OCI-LY7 (cell line): Measurements from ENCODE around the gene FOXE3. TPM values are rescaled to one million over a fixed set of nuclear protein-coding genes. Genes with fewer than 3 reads are reported as not detected.

Experiments
- BruUV-seq: library from RNA; stranded (reverse); fragments of 400-500 nt; replicated peaks from 2 replicates; lab custom pipeline; 2021; lab: Mats Ljungman, UMichigan
- CTCF ChIA-PET: fragments of 300-600 bp; sonication (Branson Sonifier 250); formaldehyde crosslinking; loops from one replicate; lab custom pipeline; 2022; ENCODE audit warnings: antibody characterized with exemption; ENCODE audit not compliant: unreplicated experiment; lab: Charles Lee
- POLR2A ChIA-PET: fragments of 300-600 bp; sonication (Branson Sonifier 250); formaldehyde crosslinking; loops from one replicate; lab custom pipeline; 2022; ENCODE audit warnings: antibody characterized with exemption; lab: Charles Lee
- DNase-seq: peaks from one replicate; pipeline ENCODE4 v3.0.0-alpha.2; 2015; ENCODE audit warnings: low spot score
- H2AFZ ChIP-seq: fragments of 200-600 bp; sonication (generic), shearing (Covaris generic); 2 replicates; pipeline ENCODE4 v1.6.1; 2014; ENCODE audit warnings: mild to moderate bottlenecking, antibody characterized with exemption, low read length, moderate library complexity
- H3K27ac ChIP-seq: fragments of 200-600 bp; sonication (generic); 2 replicates; pipeline ENCODE4 v1.5.1; 2014; ENCODE audit warnings: mixed run types, low read depth, mild to moderate bottlenecking, moderate library complexity, low read length, inconsistent platforms; ENCODE audit not compliant: poor library complexity, severe bottlenecking
- H3K36me3 ChIP-seq: fragments of 200-600 bp; sonication (generic); 2 replicates; pipeline ENCODE4 v1.6.1; 2014; ENCODE audit warnings: mild to moderate bottlenecking, antibody characterized with exemption, low read length, moderate library complexity, mixed read lengths; ENCODE audit not compliant: insufficient read depth
- H3K4me1 ChIP-seq: fragments of 200-600 bp; sonication (generic); 2 replicates; pipeline ENCODE4 v1.5.1; 2014; ENCODE audit warnings: mild to moderate bottlenecking, low read length; ENCODE audit not compliant: insufficient read depth, poor library complexity, severe bottlenecking
- H3K4me2 ChIP-seq: fragments of 200-600 bp; sonication (generic); 2 replicates; pipeline ENCODE4 v1.6.1; 2014; ENCODE audit warnings: mild to moderate bottlenecking, low read length
- H3K4me3 ChIP-seq: fragments of 200-600 bp; sonication (generic); 2 replicates; pipeline ENCODE4 v1.5.1; 2014; ENCODE audit warnings: mild to moderate bottlenecking, low read depth, low read length; ENCODE audit not compliant: poor library complexity, severe bottlenecking
- H3K79me2 ChIP-seq: fragments of 200-600 bp; sonication (generic); 2 replicates; pipeline ENCODE4 v1.6.1; 2016; ENCODE audit warnings: low read depth, mild to moderate bottlenecking, low read length, moderate library complexity, mixed read lengths; ENCODE audit not compliant: insufficient read depth
- H3K9me2 ChIP-seq: fragments of 200-600 bp; sonication (generic); 2 replicates; pipeline ENCODE4 v1.6.1; 2016; ENCODE audit warnings: mild to moderate bottlenecking, low read length, mixed read lengths; ENCODE audit not compliant: insufficient read depth
- H3K9me3 ChIP-seq: fragments of 200-600 bp; sonication (generic); 2 replicates; pipeline ENCODE4 v1.6.1; 2014; ENCODE audit warnings: mild to moderate bottlenecking, mixed run types, low read length, mixed read lengths
- H4K20me1 ChIP-seq: fragments of 200-600 bp; sonication (generic); 2 replicates; pipeline ENCODE4 v1.6.1; 2014; ENCODE audit warnings: mild to moderate bottlenecking, antibody characterized with exemption, low read length, moderate library complexity, mixed read lengths; ENCODE audit not compliant: insufficient read depth
- EZH2phosphoT487 ChIP-seq: fragments of 200-600 bp; sonication (generic); IDR thresholded peaks from 2 replicates; pipeline ENCODE4 v1.6.1; 2018; ENCODE audit warnings: low read depth, borderline replicate concordance, mild to moderate bottlenecking, mixed run types, antibody characterized with exemption, low read length, moderate library complexity, mixed read lengths
- intact Hi-C: fragments of 100-400 bp; cut with micrococcal nuclease; formaldehyde crosslinking; loops from one replicate; pipeline ENCODE4 v1.10.0; 2022; ENCODE audit not compliant: unreplicated experiment
- total RNA-seq, 2 experiments: library from RNA; depleted of rRNA in 1 of 2; stranded (reverse); fragments of >200 nt in 1 of 2; shearing (Covaris generic) in 1 of 2; gene quantifications; 2 replicates each; pipeline ENCODE4 v1.2.3, GENCODE V29; 2014 to 2022
- TF ChIP-seq, protein P1 (sequence below): fragments of 200-600 bp; sonication (generic); conservative IDR thresholded peaks from 2 replicates; pipeline ENCODE4 v1.5.1; 2014; ENCODE audit warnings: mild to moderate bottlenecking, antibody characterized with exemption, low read length, moderate library complexity, mixed read lengths

The FOXE3 gene
- total RNA-seq, 2 experiments from 2014 or later = not detected

DNA sequence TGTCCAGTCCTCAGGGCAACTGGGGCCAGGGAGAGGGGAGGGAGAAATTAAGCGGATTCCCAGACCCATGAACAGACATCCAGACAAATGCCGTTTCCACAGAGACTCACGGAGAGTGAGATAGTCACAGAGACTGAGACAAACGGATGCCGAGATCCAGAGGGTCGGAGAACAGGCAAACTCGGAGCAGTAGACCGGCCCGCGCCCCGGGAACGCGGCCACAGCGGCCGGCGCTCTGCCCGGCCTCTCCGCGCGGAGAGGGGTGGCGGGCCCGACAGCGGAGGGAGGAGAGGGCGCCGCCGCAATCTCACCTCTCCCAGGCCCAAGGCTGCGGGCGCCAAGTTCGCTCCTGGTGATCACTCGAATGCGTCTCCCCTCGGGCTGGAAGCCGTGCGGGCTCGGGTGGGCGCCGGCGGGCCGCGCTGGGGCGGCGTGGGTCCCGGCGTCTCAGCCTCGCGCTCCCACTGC is 20.9 kb downstream of the FOXE3 start:
- DNase-seq = peak; percentile 47
- no TSS peak for BruUV-seq
- H3K36me3 ChIP-seq = peaks cover 35% of the 10 kb centered on the region
- H3K9me2 ChIP-seq = no peaks in the 10 kb centered on the region
- H4K20me1 ChIP-seq = peaks cover 7% of the 10 kb centered on the region; the same call in 1 of the 2 replicates
- H3K9me3 ChIP-seq = no peaks in the 10 kb centered on the region
- CTCF ChIA-PET = interaction anchor here (0.6 to 2.1 kb wide), 10 partner anchors 25 to 289 kb away, joined by 3 to 13 read pairs (median 4); no protein-coding TSS in a partner anchor
- intact Hi-C loops = loop anchor here (1.0 to 5.0 kb wide), 6 partner anchors 48 to 290 kb away; partner anchors contain the start of gene STIL
- peaks cover 17% of the 10 kb centered on the region for H3K4me1 ChIP-seq
- peaks cover 13% of the 10 kb centered on the region; the same call in 1 of the 2 replicates for H3K79me2 ChIP-seq
- POLR2A ChIA-PET = interaction anchor here (0.6 to 1.6 kb wide), 6 partner anchors 23 to 51 kb away, joined by 3 to 8 read pairs (median 4); no protein-coding TSS in a partner anchor
- peak overlapping the region; percentile 83 for H2AFZ ChIP-seq
- TF ChIP-seq, protein P1, sequence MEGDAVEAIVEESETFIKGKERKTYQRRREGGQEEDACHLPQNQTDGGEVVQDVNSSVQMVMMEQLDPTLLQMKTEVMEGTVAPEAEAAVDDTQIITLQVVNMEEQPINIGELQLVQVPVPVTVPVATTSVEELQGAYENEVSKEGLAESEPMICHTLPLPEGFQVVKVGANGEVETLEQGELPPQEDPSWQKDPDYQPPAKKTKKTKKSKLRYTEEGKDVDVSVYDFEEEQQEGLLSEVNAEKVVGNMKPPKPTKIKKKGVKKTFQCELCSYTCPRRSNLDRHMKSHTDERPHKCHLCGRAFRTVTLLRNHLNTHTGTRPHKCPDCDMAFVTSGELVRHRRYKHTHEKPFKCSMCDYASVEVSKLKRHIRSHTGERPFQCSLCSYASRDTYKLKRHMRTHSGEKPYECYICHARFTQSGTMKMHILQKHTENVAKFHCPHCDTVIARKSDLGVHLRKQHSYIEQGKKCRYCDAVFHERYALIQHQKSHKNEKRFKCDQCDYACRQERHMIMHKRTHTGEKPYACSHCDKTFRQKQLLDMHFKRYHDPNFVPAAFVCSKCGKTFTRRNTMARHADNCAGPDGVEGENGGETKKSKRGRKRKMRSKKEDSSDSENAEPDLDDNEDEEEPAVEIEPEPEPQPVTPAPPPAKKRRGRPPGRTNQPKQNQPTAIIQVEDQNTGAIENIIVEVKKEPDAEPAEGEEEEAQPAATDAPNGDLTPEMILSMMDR = no peak
- no peak for TF ChIP-seq EZH2phosphoT487
- peak overlapping the region; percentile 78 for H3K27ac ChIP-seq
- peak overlapping the region; percentile 92 for H3K4me3 ChIP-seq
- H3K4me2 ChIP-seq = peak overlapping the region; percentile 96

GRCh38 chr1:47437447-47438164 is 21.5 kb downstream of the FOXE3 start, which contains the start of gene FOXD2:
Gene FOXD2, plus strand, starts transcription at chr1:47438044. Its CDS starts 92 bp downstream, at chr1:47438136.
- H3K9me2 ChIP-seq = no peaks in the 10 kb centered on the region
- H3K4me2 ChIP-seq = peak within 1 kb of the TSS; percentile 96
- H3K79me2 ChIP-seq = peaks cover 13% of the 10 kb centered on the region; the same call in 1 of the 2 replicates
- ChIA-PET CTCF (interaction anchor here (0.6 to 2.1 kb wide), 19 partner anchors 14 to 1290 kb away, joined by 3 to 18 read pairs (median 5); no protein-coding TSS in a partner anchor), POLR2A (interaction anchor here (0.6 to 1.6 kb wide), 9 partner anchors 9 to 1104 kb away, joined by 3 to 8 read pairs (median 4); no protein-coding TSS in a partner anchor)
- H3K9me3 ChIP-seq = no peaks in the 10 kb centered on the region
- H4K20me1 ChIP-seq = peaks cover 7% of the 10 kb centered on the region; the same call in 1 of the 2 replicates
- no TSS peak for BruUV-seq
- H2AFZ ChIP-seq = peak within 1 kb of the TSS; percentile 83
- intact Hi-C loops = loop anchor here (1.0 to 5.0 kb wide), 6 partner anchors 38 to 290 kb away; partner anchors contain the start of gene STIL
- peaks cover 30% of the 10 kb centered on the region; the same call in 1 of the 2 replicates for H3K36me3 ChIP-seq
- TF ChIP-seq, protein P1 = peak; percentile 80
- no peak for TF ChIP-seq EZH2phosphoT487
- peak; percentile 97 for DNase-seq
- peak within 1 kb of the TSS; percentile 78 for H3K27ac ChIP-seq
- peaks cover 11% of the 10 kb centered on the region for H3K4me1 ChIP-seq
- peak within 1 kb of the TSS; percentile 92 for H3K4me3 ChIP-seq
